ENCODE results near the gene TRIM38.
"Not testable (repeated sequence)": the region's sequence is repeated elsewhere in the genome, so short reads cannot be mapped to it uniquely, and the experiment has no call there.

TRIM38 gene, protein sequence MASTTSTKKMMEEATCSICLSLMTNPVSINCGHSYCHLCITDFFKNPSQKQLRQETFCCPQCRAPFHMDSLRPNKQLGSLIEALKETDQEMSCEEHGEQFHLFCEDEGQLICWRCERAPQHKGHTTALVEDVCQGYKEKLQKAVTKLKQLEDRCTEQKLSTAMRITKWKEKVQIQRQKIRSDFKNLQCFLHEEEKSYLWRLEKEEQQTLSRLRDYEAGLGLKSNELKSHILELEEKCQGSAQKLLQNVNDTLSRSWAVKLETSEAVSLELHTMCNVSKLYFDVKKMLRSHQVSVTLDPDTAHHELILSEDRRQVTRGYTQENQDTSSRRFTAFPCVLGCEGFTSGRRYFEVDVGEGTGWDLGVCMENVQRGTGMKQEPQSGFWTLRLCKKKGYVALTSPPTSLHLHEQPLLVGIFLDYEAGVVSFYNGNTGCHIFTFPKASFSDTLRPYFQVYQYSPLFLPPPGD

DNA sequence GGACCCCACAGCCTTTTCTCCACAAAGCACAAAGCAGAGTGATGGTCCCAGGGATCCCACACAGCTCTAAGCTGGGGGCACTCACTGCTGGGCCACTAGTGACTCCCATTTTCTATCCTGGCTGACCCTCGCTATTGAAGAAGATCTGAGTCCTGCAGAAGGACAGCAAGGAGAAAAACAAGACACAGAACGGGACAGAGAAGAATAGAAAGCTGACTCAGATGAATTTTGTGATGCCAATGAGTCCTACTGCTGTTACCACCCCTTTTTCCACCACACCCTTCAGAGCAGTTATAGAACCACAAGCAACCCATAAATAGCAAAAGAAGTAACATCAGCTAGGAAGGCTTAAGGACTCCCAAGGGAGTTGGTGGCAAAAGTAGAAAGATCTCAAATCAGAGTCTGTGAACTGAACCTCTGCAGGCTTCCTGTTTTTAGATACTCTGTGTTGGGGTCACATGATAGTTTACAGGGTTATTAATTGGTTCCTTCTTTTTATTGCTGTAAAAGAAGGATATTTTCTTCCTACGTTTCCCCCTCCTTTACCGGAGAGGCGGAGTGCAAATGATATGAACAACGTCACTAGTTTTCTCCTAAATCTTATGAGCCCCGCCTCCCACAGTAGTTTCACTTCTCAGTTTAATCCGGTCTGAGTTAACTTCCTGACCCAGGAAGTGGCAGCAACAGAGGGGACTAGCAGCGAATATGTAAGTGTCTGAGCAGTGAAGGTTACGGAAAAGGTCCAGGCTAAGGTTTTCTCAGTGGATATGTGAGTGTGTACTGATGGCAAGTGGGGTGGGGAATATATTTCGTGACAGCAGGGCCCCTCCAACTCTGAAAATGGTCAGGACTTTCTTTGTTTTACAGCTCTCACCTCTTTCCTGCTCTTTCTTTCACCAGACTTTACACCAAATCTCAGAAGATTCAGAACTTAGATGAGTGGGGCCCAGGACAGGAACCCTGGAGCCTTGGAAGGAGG is at the start of gene TRIM38:
TSS of gene TRIM38 (plus strand) at position 654 of the 979 bp plus-strand sequence. CDS start 3,721 bp downstream, outside the sequence.
- FAIRE-seq: peak; percentile 68

- no peak for FAIRE-seq
Measured at GRCh38 chr6:25913741-25914140, 48.9 kb upstream of the TRIM38 start.

DNA sequence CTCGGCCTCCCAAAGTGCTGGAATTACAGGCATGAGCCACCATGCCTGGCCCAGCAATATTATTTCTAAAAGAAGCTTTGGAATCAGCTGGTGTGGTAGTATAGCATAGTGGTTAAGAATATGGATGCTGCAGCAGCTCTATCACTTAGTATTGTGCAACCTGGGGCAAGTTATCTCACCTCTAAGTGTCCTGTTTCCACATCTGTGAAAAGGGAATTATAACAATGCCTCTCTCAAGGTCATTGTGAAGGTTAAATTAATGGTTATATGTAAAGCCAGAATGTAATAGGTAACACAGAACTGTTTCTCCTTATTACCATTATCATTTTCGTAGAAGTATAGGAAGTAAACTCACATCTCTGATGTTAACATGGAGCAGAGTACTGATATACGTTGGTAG is 46.3 kb upstream of the TRIM38 start:
- FAIRE-seq: no peak

DNA sequence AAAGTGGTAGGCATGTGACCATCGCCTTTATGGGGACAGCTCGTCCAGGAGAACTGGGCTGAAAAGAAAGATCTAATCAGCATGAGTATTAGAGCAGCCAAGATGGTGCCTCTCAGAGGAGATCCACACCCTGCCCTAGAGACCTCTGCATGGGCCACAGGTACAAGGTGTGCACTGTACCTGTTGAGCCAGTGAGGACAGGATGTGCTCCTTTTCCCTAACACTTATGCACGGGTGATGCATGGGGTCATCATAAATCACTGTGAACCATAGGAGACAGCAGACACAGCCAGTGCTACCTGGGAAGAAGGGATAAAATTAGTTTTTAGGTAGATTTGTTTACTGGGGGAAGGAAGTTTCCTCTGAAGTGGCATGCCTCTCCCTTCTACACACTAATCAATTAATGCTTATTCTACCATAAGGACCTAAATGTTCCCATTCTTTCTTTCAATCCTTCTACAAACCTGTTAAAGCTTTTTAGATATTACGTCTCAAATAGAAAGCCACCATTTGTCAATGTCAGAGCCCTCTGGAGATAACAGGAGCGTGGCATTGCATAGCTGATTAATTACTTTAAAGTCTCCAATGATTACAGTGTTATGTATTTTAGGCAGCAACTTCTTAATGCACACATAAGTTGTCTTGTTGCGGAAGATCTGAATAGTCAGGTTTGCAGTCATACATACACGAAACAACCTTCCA is 45.7 kb upstream of the TRIM38 start:
- FAIRE-seq: no peak

DNA sequence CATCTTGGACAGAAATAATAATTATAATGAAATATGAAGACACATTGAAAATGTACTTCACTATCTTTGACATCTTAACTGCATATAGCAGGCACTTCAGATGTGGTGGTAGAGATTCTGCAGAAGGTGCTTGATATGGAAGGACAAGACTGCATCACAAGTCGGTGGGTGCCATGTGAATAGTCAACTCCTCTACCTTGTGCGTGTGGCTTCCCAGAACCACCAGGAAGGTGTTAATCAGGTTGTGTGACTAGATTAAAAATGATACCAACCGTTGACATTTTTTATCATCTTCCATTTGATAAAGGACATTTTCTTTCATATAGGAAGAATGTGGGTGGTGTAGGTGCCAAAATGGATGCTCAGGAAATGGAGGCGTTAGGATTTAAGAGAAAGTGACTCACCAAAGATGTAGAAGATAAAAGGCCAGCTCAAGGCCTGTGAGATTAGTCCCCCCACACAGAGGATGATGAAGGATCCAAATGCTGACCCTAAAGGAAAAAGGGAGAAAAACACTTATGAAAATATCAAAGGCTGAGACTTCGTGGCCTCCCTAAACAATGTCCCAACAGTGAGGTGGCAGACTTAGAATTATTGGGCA is 44.4 kb upstream of the TRIM38 start:
- FAIRE-seq: no peak

DNA sequence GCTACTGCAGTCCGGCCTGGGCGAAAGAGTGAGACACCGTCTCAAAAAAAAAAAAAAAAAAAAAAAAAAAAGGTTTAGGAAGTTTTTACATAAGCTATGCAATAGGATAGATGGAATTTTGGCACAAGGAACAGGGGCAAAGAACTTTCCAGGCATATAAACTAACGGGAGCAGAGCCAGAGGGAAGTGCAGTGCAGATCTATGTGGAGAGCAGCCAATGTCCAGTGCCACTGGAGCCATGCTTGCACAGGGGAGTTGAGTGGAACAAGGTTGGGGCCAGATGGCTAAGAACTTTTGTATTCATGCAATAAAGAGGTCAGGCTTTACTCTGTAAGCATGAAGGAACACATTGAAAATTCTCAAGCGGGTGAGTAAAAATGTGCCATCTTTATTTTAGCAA is 42.9 kb upstream of the TRIM38 start:
- no peak for FAIRE-seq

DNA sequence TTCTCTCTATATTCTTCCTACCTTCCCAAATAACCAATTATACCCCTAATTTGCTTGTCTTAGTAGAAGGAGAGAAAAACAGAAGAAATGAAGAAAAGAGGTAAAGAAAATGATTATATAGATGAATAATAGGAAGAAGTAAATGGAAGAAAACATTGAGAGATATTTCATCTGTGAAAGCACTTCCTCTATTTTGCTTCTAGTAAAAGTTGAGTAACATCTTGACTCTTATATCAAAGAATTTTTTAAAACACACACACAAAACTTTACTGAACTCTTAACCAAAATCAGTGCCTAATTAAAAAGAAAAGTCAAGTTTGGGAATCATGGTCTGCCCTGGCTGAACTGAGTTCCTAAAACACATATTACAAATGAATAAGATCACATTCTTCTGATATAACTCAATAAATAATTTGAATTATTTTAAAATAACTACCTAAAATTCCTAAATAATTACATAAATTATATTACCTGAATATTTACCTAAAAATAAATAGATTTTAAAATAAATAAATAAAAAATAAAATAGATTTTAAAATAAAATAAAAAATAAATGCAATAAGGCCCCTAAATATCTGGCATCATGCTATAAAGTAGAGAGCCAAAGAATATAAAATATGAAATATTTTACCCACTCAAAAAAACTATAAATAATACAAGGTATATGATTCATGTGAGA is 40.9 kb upstream of the TRIM38 start:
- no peak for FAIRE-seq

GRCh38 chr6:25922301-25922700 is 40.3 kb upstream of the TRIM38 start:
- no peak for FAIRE-seq

DNA sequence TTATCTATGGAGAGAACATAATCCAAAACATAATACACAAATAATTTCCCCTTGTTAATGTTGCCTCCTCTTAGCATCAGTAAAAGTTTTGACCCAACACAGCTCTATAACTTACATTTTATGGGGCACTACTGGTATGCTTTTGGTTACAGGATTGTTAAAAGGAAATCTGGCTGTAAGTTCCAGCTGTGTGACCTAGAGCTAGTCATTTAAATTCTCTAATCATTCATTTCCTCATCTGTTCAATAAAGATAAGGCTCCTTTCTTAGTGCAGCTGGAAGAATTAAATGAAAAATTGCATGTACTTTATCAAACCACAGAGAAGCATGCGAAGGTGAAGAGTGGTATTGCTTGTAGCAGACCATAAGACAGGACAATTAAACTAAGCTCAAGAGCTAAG is 36.7 kb upstream of the TRIM38 start:
- FAIRE-seq: no peak

DNA sequence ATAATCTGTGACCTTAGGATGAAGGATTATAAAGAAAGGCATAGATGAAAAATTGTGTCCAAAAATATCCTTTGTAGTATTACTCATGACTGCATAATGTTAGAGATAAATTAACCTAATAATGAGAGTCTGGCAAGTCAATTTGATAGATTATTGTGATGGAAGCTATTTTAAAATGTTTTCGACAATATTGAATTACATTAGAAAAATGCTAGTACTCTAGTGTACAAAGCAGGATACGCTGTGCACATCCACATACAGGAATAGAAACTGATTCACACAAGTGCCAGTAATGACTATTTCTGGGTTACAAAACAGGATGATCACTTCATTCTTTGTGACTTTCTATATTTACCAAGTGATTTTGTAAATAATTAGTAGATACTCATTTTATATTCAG is 35.4 kb upstream of the TRIM38 start:
- no peak for FAIRE-seq

- no peak for FAIRE-seq
Measured at GRCh38 chr6:25927756-25928216, 34.8 kb upstream of the TRIM38 start.

DNA sequence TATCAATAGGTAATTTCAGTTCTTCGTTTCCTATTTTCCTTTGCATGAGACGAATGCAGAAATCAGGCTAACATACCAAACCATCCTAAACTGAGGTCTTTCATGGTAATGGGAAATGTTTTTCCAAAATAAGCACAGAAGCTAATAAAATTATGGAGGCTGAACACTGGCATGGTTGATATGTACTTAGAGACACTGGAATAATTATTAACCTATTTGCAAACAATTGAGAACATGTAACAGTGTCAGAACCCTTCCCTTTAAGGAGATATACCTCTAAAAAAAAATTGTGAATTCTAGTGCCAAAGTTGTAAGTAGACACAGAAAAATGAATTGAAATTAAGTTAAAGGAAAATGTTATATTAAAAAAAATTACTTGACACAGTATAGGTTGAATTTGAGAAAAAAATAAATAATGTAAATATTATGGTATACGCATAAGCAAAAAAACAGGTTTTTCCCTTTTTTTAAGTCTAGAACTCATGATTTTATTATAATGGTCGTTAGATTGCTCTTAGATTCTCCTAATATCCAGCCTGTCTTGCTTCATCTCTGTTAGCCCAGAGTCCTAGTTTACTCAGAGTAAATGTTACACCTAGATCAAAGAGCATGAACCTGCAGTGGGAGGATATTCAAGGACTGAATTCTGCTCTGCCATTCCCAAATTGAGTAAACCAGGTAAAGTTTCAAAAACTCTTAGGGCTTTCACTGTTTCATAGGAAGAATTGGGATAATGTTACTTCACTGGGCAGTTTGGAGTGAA is 33.9 kb upstream of the TRIM38 start:
- FAIRE-seq: peak; percentile 36

GRCh38 chr6:25929785-25930184 is 32.8 kb upstream of the TRIM38 start:
- FAIRE-seq: not testable (repeated sequence)

GRCh38 chr6:25930532-25931410 is 31.8 kb upstream of the TRIM38 start, which contains the start of gene SLC17A2:
Gene SLC17A2, minus strand, starts transcription at chr6:25930691. Its CDS starts 4,895 bp downstream, at chr6:25925796.
- FAIRE-seq: no peak

- no peak for FAIRE-seq
Measured at GRCh38 chr6:25931411-25931709, 31.2 kb upstream of the TRIM38 start.

GRCh38 chr6:25934156-25934555 is 28.4 kb upstream of the TRIM38 start:
- FAIRE-seq: no peak

GRCh38 chr6:25934735-25935313 is 27.8 kb upstream of the TRIM38 start:
- no peak for FAIRE-seq

- no peak for FAIRE-seq
Measured at GRCh38 chr6:25935953-25936352, 26.6 kb upstream of the TRIM38 start.

GRCh38 chr6:25939593-25939992 is 23.0 kb upstream of the TRIM38 start:
- FAIRE-seq: no peak
